Adrenal gland (tissue), 12 donors: Measurements from ENCODE around the gene TMEM130. TPM values are rescaled to one million over a fixed set of nuclear protein-coding genes. Genes with fewer than 3 reads are reported as not detected.

Experiments used
- DNase-seq, 7 donors: peaks; one replicate each; pipeline ENCODE4 v3.0.0-alpha.2; 2019 to 2020
- H3K27ac ChIP-seq, 5 donors: fragments of 200-600 bp; sonication (generic) in 4 of 5; 1 replicate in 3 of 5; 2 replicates in 2 of 5; pipeline versions ENCODE4 v1.5.1 to v1.8.0; 2016 to 2020; ENCODE audit warnings: mild to moderate bottlenecking in 1 of 5
- H3K27me3 ChIP-seq: fragments of 200-600 bp; 2 replicates; pipeline ENCODE4 v1.8.0; 2021
- H3K36me3 ChIP-seq, 2 donors: fragments of 200-600 bp; replicated peaks in 1 of 2; 1 replicate in 1 of 2; 2 replicates in 1 of 2; pipeline versions ENCODE4 v1.5.1 to v1.8.0; 2018 to 2022
- H3K4me1 ChIP-seq, 2 donors: fragments of 200-600 bp; replicated peaks in 1 of 2; 1 replicate in 1 of 2; 2 replicates in 1 of 2; pipeline versions ENCODE4 v1.5.1 to v1.8.0; 2018 to 2021
- H3K4me3 ChIP-seq, 4 donors: fragments of 200-600 bp; sonication (generic) in 3 of 4; one replicate each; pipeline ENCODE4 v1.5.1; 2016 to 2018
- H3K9me3 ChIP-seq, 3 donors: fragments of 200-600 bp; sonication (generic) in 1 of 3; replicated peaks in 1 of 3; 1 replicate in 2 of 3; 2 replicates in 1 of 3; pipeline versions ENCODE4 v1.5.1 to v1.8.0; 2016 to 2021
- CTCF ChIP-seq, 6 experiments: fragments of 450-650 bp in 4 of 6; fragments of 200-600 bp in 2 of 6; sonication (generic) in 1 of 6; IDR thresholded peaks; 1 replicate in 5 of 6; 2 replicates in 1 of 6; pipeline versions ENCODE4 v1.5.1 to v1.8.0; 2016 to 2021; ENCODE audit warnings: antibody characterized with exemption in 6 of 6, mild to moderate bottlenecking in 2 of 6, moderate library complexity in 1 of 6
- POLR2A ChIP-seq, 2 donors: fragments of 450-650 bp; IDR thresholded peaks; one replicate each; pipeline ENCODE4 v1.6.1; 2017; ENCODE audit warnings: antibody characterized with exemption in 2 of 2, mild to moderate bottlenecking in 2 of 2, moderate library complexity in 1 of 2
- WGBS, 4 donors: extraction: QIAGEN DNeasy Blood & Tissue Kit in 2 of 4; methylation state at CpG; one replicate each; pipeline versions ENCODE4 v1.1.5 to v1.1.7; 2013 to 2017; 5-methylcytosine and 5-hydroxymethylcytosine counted together
- intact Hi-C, 2 donors: fragments of 100-400 bp; cut with DNase I; formaldehyde crosslinking; loops; one replicate each; pipeline versions ENCODE4 v1.14.1 to v1.15.0; 2022 to 2023
- polyA plus RNA-seq, 3 donors: library from polyadenylated mRNA; stranded (reverse); fragments of 200-250 nt in 2 of 3; fragments of 350-450 nt in 1 of 3; fragmentation: Illumina TruSeq in 1 of 3; extraction: RNeasy Lipid Tissue Mini Kit (QIAGEN cat#74804) in 1 of 3; gene quantifications; one replicate each; pipeline ENCODE4 v1.2.3, GENCODE V29; 2013 to 2014
- total RNA-seq, 9 donors: library from RNA; depleted of rRNA in 4 of 9; stranded (reverse); fragments of >200 nt in 4 of 9; fragments of 120-200 nt in 1 of 9; fragmentation: NEBNext Ultra II Directional in 1 of 9; extraction: Animal tissue kit (Norgen Biotek cat#: 25700) in 1 of 9; gene quantifications; one replicate each; pipeline versions ENCODE4 v1.1.0 to v1.2.4, GENCODE V29; 2013 to 2023
- donor health status: healthy with polysubstance abuse.
- donor health status: Bipolar disorder and iron deficiency.
- donor health status: DM: yes; HTN: yes; CAD: no.
- donor health status: DM: no; HTN: no; CAD: no.
- donor health status: DM: no; HTN: no; CAD: no.
- donor health status: DM: yes; HTN: yes; CAD: no.

TMEM130 gene
- total and polyA plus RNA-seq, 12 donors, result 0.65 to 38.5 (median 12.2) TPM; not detected in 2

- Histone ChIP-seq H3K4me1 (peaks cover 3 to 6% of the 10 kb centered on the region in 2 donors), H3K36me3 (no peaks in the 10 kb centered on the region), H3K4me3 (no peak overlapping the region), H3K9me3 (no peaks in the 10 kb centered on the region), H3K27me3 (no peaks in the 10 kb centered on the region), H3K27ac (peak overlapping the region; percentile 7 to 83 (median 66))
- TF ChIP-seq CTCF (IDR thresholded peaks at IDR 0.05), result no peak
- TF ChIP-seq POLR2A (IDR thresholded peaks at IDR 0.05), result no peak
- WGBS, 4 donors, result 58 to 62% (median 61%) methylated on average over 3 of the region's 3 CpGs
- no peak for DNase-seq
- intact Hi-C loops, result no loop called here
Measured at GRCh38 chr7:98827258-98827657, 42.6 kb downstream of the TMEM130 start.

- no peaks in the 10 kb centered on the region for H3K36me3 ChIP-seq
- H3K27ac ChIP-seq, result peak overlapping the region; percentile 7 to 83 (median 66)
- H3K4me3 ChIP-seq, result no peak overlapping the region
- TF ChIP-seq CTCF (IDR thresholded peaks at IDR 0.05) (peak in 5 of 6 experiments; percentile 42 to 59 (median 51)), POLR2A (IDR thresholded peaks at IDR 0.05) (no peak)
- WGBS, 4 donors, result 8 to 34% (median 19%) methylated on average over 2 to 13 of the region's 13 CpGs
- H3K4me1 ChIP-seq, result peaks cover 6 to 7% of the 10 kb centered on the region in 2 donors
- DNase-seq, result peak; percentile 90 to 98 (median 96)
- no peaks in the 10 kb centered on the region for H3K9me3 ChIP-seq
- no peaks in the 10 kb centered on the region for H3K27me3 ChIP-seq
- intact Hi-C loops, result no loop called here
Measured at GRCh38 chr7:98826811-98827231, 43.0 kb downstream of the TMEM130 start.

- Histone ChIP-seq H3K36me3 (no peaks in the 10 kb centered on the region), H3K4me1 (peaks cover 6 to 7% of the 10 kb centered on the region in 2 donors), H3K27ac (peak overlapping the region in 3 of 5 donors; percentile 61 to 83 (median 77)), H3K4me3 (no peak overlapping the region), H3K9me3 (no peaks in the 10 kb centered on the region), H3K27me3 (no peaks in the 10 kb centered on the region)
- no peak for DNase-seq
- TF ChIP-seq POLR2A (IDR thresholded peaks at IDR 0.05) (no peak), CTCF (IDR thresholded peaks at IDR 0.05) (no peak)
- intact Hi-C loops, result no loop called here
- WGBS, 4 donors, result 58 to 70% (median 63%) methylated on average over 11 to 20 of the region's 20 CpGs
Measured at GRCh38 chr7:98826387-98826786, 43.4 kb downstream of the TMEM130 start.

- TF ChIP-seq POLR2A (IDR thresholded peaks at IDR 0.05), result no peak
- TF ChIP-seq CTCF (IDR thresholded peaks at IDR 0.05), result no peak
- intact Hi-C loops, result no loop called here
- H3K27ac ChIP-seq, result no peak overlapping the region
- H3K36me3 ChIP-seq, result no peaks in the 10 kb centered on the region
- peaks cover 6 to 7% of the 10 kb centered on the region in 2 donors for H3K4me1 ChIP-seq
- H3K4me3 ChIP-seq, result no peak overlapping the region
- DNase-seq, result no peak
- H3K27me3 ChIP-seq, result no peaks in the 10 kb centered on the region
- H3K9me3 ChIP-seq, result no peaks in the 10 kb centered on the region
- 93 to 96% (median 95%) methylated on average over 4 of the region's 4 CpGs for WGBS, 4 donors
Measured at GRCh38 chr7:98823226-98823625, 46.6 kb downstream of the TMEM130 start.
